Uterus (tissue), 2 donors: ENCODE results near the gene MAPKBP1.

Source experiments
- CTCF ChIP-seq, 4 experiments: fragments of 200-600 bp in 2 of 4; fragments of 450-650 bp in 2 of 4; sonication (generic) in 2 of 4; IDR thresholded peaks; one replicate each; pipeline ENCODE4 v1.5.1; 2016 to 2019; ENCODE audit warnings: antibody characterized with exemption in 4 of 4, mild to moderate bottlenecking in 2 of 4, moderate library complexity in 1 of 4
- POLR2A ChIP-seq, 2 donors: fragments of 450-650 bp; IDR thresholded peaks; one replicate each; pipeline ENCODE4 v1.6.1; 2016; ENCODE audit warnings: antibody characterized with exemption in 2 of 2, mild to moderate bottlenecking in 1 of 2, moderate library complexity in 1 of 2

GRCh38 chr15:41873711-41874110, 99.4 kb downstream of the MAPKBP1 start:
- no peak for TF ChIP-seq CTCF (IDR thresholded peaks at IDR 0.05)
- TF ChIP-seq POLR2A (IDR thresholded peaks at IDR 0.05), result no peak
